ENCODE measurements around the gene PROS1. TPM values are rescaled to one million over a fixed set of nuclear protein-coding genes. Genes with fewer than 3 reads are reported as not detected.

PROS1 gene
- total and polyA plus RNA-seq, 2 of the 4 experiments (the other 2 are of a cell fraction) = 1.6 to 2.8 TPM

DNA sequence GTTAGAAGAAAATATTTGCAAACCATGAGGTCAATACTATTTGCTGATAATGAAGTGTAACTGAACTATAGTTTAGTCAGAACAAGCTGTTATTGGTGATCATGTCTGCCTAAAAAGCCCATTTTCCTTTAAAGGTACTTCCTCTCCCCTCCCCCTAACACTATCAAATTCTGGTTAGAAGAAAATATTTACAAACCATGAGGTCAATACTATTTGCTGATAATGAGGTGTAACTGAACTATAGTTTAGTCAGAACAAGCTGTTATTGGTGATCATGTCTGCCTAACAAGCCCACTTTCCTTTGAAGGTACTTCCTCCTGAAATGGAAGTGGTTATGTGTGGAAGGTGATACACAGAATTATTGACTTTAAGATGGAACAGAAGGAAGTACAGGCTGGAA is 46.9 kb downstream of the PROS1 start:
- no peak overlapping the region for H4K8ac ChIP-seq (ENCODE audit: low read depth in 2 of 2, low read length in 2 of 2)
- H3K4me1 ChIP-seq (ENCODE audit: control insufficient read depth, insufficient read depth, low read length) = no peaks in the 10 kb centered on the region
- H2AK9ac ChIP-seq (replicated peaks; ENCODE audit: low read depth, low read length, poor library complexity) = no peak overlapping the region
- no peak overlapping the region for H2BK15ac ChIP-seq (ENCODE audit: low read depth, low read length)
- DNase-seq (no peak), ATAC-seq (ENCODE audit: low read depth) (no peak)
- POLR2A ChIA-PET (ENCODE audit: unreplicated experiment) = no interaction called here
- no peak overlapping the region for H2BK5ac ChIP-seq (ENCODE audit: low read depth, low read length, poor library complexity, severe bottlenecking)
- H2AFZ ChIP-seq (replicated peaks; ENCODE audit: low read length, poor library complexity) = no peak overlapping the region
- no peak overlapping the region for H2AK5ac ChIP-seq (ENCODE audit: low read depth, low read length)
- no peaks in the 10 kb centered on the region for H3K27me3 ChIP-seq (ENCODE audit: control insufficient read depth, insufficient read depth, low read length)
- H2BK20ac ChIP-seq (ENCODE audit: low read depth, low read length) = no peak overlapping the region
- no peak overlapping the region for H4K5ac ChIP-seq (ENCODE audit: low read depth, low read length)
- no peaks in the 10 kb centered on the region for H4K20me1 ChIP-seq (ENCODE audit: insufficient read depth, low read length)
- H3K9ac ChIP-seq (ENCODE audit: low read depth, low read length) = no peak overlapping the region
- dilution Hi-C loops (cut with HindIII; ENCODE audit: low sequenced_read_pairs, unreplicated experiment) (no loop called here), in situ Hi-C loops (cut with MboI; ENCODE audit: low sequenced_read_pairs) (no loop called here), intact Hi-C loops (cut with micrococcal nuclease) (no loop called here)
- no peak overlapping the region for H3K14ac ChIP-seq (replicated peaks; ENCODE audit: low read depth, low read length)
- H3K4ac ChIP-seq (ENCODE audit: low read depth, low read length) = no peak overlapping the region
- no peak overlapping the region for H3K4me2 ChIP-seq (ENCODE audit: low read depth, low read length)
- H2BK120ac ChIP-seq (ENCODE audit: low read depth, low read length) = no peak overlapping the region
- H3K79me1 ChIP-seq (ENCODE audit: low read depth in 1 of 2, low read length in 2 of 2) = no peaks in the 10 kb centered on the region
- TF ChIP-seq MXI1 (IDR thresholded peaks at IDR 0.05; ENCODE audit: borderline replicate concordance, low read depth, low read length) = no peak
- TF ChIP-seq CEBPB (IDR thresholded peaks at IDR 0.05; ENCODE audit: low read depth, low read length) = no peak
- no peak for TF ChIP-seq RAD21 (IDR thresholded peaks at IDR 0.05; ENCODE audit: low read length)
- TF ChIP-seq RFX5 (IDR thresholded peaks at IDR 0.05; ENCODE audit: low read depth, low read length) = no peak
- TF ChIP-seq, protein P1, sequence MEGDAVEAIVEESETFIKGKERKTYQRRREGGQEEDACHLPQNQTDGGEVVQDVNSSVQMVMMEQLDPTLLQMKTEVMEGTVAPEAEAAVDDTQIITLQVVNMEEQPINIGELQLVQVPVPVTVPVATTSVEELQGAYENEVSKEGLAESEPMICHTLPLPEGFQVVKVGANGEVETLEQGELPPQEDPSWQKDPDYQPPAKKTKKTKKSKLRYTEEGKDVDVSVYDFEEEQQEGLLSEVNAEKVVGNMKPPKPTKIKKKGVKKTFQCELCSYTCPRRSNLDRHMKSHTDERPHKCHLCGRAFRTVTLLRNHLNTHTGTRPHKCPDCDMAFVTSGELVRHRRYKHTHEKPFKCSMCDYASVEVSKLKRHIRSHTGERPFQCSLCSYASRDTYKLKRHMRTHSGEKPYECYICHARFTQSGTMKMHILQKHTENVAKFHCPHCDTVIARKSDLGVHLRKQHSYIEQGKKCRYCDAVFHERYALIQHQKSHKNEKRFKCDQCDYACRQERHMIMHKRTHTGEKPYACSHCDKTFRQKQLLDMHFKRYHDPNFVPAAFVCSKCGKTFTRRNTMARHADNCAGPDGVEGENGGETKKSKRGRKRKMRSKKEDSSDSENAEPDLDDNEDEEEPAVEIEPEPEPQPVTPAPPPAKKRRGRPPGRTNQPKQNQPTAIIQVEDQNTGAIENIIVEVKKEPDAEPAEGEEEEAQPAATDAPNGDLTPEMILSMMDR (conservative IDR thresholded peaks at IDR 0.05; ENCODE audit: low read depth, low read length) = no peak
- no peak for TF ChIP-seq CHD1 (IDR thresholded peaks at IDR 0.05; ENCODE audit: low read depth, low read length)
- no peak for TF ChIP-seq NFE2L2 (IDR thresholded peaks at IDR 0.05; ENCODE audit: low read depth, low read length)
- TF ChIP-seq, protein P2, sequence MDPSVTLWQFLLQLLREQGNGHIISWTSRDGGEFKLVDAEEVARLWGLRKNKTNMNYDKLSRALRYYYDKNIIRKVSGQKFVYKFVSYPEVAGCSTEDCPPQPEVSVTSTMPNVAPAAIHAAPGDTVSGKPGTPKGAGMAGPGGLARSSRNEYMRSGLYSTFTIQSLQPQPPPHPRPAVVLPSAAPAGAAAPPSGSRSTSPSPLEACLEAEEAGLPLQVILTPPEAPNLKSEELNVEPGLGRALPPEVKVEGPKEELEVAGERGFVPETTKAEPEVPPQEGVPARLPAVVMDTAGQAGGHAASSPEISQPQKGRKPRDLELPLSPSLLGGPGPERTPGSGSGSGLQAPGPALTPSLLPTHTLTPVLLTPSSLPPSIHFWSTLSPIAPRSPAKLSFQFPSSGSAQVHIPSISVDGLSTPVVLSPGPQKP (IDR thresholded peaks at IDR 0.05; ENCODE audit: borderline replicate concordance, low read depth, low read length) = no peak
- no peak for TF ChIP-seq SMC3 (IDR thresholded peaks at IDR 0.05; ENCODE audit: low read depth, low read length)
- no peak for TF ChIP-seq MAZ (IDR thresholded peaks at IDR 0.05; ENCODE audit: borderline replicate concordance, low read depth, low read length)
- TF ChIP-seq FOS (IDR thresholded peaks at IDR 0.05; ENCODE audit: low read depth, low read length) = no peak
- TF ChIP-seq BHLHE40 (IDR thresholded peaks at IDR 0.05; ENCODE audit: low read depth, low read length) = no peak
- TF ChIP-seq, protein P3, sequence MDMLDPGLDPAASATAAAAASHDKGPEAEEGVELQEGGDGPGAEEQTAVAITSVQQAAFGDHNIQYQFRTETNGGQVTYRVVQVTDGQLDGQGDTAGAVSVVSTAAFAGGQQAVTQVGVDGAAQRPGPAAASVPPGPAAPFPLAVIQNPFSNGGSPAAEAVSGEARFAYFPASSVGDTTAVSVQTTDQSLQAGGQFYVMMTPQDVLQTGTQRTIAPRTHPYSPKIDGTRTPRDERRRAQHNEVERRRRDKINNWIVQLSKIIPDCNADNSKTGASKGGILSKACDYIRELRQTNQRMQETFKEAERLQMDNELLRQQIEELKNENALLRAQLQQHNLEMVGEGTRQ (IDR thresholded peaks at IDR 0.05; ENCODE audit: low read depth, low read length) = no peak
- no peak for TF ChIP-seq MAFK (IDR thresholded peaks at IDR 0.05; ENCODE audit: low read depth, low read length)
- TF ChIP-seq RCOR1 (IDR thresholded peaks at IDR 0.05; ENCODE audit: insufficient replicate concordance, low read length) = no peak
- no peak for TF ChIP-seq POLR2A (IDR thresholded peaks at IDR 0.05; ENCODE audit: low read depth, low read length)
- H3K9me1 ChIP-seq (ENCODE audit: insufficient read depth, low read length) = no peaks in the 10 kb centered on the region
- no peak overlapping the region for H3K23ac ChIP-seq (ENCODE audit: low read depth, low read length)
- no peaks in the 10 kb centered on the region for H3K36me3 ChIP-seq (ENCODE audit: control insufficient read depth, insufficient read depth, low read length)
- H4K91ac ChIP-seq (ENCODE audit: insufficient read depth, low read depth, low read length) = no peak overlapping the region
- no peak overlapping the region for H3K56ac ChIP-seq (ENCODE audit: extremely low read depth, insufficient read depth, low read length)
- CTCF ChIA-PET = no interaction called here
- H3K27ac ChIP-seq (ENCODE audit: insufficient read depth, low read length) = no peak overlapping the region
- H3K9me3 ChIP-seq (ENCODE audit: control insufficient read depth, insufficient read depth, low read length) = no peaks in the 10 kb centered on the region
- no TSS peak for BruUV-seq (replicated peaks)
- H3K4me3 ChIP-seq (ENCODE audit: insufficient read depth, low read depth, low read length) = no peak overlapping the region
- H3K18ac ChIP-seq (ENCODE audit: low read depth, low read length) = no peak overlapping the region

Data from IMR-90 (cell line).